Stimulated activated CD8-positive, alpha-beta memory T cell treated with anti-CD3 and anti-CD28 coated beads, Interleukin-15, amount 100 ng/mL, for 48 hours (primary cell): ENCODE measurements around the gene CCL18.
"Not testable (repeated sequence)": the region's sequence is repeated elsewhere in the genome, so short reads cannot be mapped to it uniquely, and the experiment has no call there.

Source experiments
- DNase-seq, 2 donors: peaks; one replicate each; pipeline ENCODE4 v3.0.0-alpha.2; 2020; ENCODE audit warnings: low read depth in 2 of 2

CCL18 gene, protein sequence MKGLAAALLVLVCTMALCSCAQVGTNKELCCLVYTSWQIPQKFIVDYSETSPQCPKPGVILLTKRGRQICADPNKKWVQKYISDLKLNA

DNA sequence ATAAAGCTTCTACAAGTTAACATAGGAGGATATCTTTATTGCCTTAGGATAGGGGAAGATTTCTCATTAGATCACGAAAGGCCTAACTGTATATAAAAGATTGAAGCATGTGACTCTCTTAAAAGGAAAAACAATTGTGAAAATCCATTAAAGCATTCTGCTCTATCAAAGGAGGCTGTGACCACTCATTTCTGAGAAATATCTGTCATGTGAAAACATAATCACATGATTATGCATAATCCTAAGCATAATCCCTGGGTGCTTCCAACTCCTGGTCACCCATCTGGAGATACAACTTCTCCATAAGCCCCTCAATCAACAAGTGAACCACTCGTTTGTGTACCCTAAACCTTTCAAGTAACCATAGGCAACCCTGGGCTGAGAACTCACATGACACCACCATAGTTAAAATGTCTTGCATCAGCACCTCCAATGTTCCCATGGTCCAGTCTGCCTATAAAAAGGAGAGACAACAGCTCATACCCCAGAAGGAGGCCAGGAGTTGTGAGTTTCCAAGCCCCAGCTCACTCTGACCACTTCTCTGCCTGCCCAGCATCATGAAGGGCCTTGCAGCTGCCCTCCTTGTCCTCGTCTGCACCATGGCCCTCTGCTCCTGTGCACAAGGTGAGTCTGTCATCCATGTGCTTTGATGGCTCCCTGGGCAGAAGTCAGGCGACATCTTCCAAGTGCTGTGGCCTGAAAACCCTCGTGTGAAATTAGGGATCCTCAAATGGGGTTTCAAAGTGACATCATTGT lies at the start of gene CCL18:
CCL18 (plus strand) TSS at position 487 of the 756 bp plus-strand sequence; CDS start at position 558, 71 bp downstream.
- DNase-seq, result no peak

DNA sequence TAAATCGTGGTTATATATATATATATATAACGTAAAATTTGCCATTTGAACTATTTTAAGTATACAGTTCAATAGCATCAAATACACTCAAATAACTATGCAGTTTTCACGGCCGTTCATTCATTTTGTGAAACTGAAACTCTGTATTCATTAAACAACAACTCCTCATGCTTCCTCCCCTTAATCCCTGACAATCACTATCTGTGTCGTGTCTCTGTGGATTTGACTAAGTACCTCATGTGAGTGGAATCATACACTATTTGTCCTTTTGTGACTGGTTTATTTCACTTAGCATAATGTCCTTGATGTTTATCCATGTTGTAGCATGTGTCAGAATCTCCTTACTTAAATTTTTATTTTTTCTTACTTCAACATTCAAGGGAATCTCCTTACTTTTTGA lies 49.1 kb upstream of the CCL18 start:
- no peak for DNase-seq

DNA sequence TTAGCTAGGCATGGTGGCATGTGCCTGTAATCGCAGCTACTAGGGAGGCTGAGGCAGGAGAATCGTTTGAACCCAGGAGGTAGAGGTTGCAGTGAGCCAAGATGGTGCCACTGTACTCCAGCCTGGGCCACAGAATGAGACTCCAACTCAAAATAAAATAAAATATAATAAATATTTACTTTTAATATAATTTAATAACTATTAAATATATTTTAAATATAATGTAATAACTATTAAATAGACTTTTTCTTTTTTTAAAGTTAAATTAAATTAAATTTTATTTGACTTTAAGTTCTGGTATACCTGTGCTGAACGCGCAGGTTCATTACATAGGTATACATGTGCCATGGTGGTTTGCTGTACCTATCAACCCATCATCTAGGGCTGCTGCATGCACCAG lies 48.2 kb upstream of the CCL18 start:
- not testable (repeated sequence) for DNase-seq

DNA sequence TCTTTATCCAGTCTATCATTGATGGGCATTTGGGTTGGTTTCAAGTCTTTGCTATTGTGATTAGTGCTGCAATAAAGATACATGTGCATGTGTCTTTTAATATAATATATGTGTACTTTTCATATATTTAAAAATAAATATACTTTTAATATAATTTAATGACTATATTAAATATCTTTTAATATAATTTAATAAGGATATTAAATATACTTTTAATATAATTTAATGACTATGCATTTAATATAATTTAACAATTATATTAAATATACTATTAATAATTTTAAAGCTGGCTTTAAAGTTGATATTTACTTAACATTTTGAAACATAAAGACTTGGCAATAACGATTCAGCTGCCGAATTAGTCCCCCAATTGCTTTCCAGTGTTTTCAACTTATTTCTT lies 47.5 kb upstream of the CCL18 start:
- no peak for DNase-seq

DNA sequence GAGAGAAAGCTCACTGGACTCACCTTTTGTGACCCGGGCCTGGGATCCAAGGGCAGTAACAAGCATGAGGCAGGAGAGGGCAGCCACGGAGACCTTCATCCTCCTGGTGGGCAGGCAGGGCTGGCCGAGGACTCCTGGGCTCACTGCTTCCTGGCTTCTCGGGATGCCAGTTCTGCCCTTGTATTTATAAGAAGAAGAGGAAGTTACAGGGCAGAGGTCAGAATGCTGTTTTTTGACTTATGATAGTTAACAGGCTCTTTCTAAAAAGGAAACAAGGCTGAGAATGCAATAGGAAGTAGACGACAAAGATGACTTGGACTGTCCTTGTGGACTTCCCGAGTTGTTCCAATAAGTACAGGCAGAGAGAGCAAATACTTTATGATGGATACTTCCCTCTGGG lies 46.3 kb upstream of the CCL18 start, which contains the start of gene CCL23:
CCL23 (minus strand) TSS at position 174 of the 400 bp plus-strand sequence; CDS start at position 99, 75 bp downstream.
- no peak for DNase-seq

DNA sequence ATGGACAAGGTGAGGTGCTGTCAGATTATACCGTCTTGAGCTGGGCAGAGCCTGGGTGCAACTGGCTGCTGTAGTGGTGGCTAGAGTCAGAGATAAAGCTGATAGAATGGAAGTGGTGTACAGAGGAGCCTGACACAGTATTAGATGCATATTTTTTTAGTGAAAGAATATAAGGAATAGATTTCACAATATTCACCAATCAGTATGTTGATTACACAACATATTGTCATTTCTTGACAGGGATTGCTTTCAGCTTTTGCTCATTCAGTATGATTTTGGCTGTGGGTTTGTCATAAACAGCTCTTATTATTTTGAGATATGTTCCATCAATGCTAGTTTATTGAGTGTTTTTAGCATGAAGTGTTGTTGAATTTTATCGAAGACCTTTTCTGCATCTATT lies 44.6 kb upstream of the CCL18 start:
- no peak for DNase-seq

DNA sequence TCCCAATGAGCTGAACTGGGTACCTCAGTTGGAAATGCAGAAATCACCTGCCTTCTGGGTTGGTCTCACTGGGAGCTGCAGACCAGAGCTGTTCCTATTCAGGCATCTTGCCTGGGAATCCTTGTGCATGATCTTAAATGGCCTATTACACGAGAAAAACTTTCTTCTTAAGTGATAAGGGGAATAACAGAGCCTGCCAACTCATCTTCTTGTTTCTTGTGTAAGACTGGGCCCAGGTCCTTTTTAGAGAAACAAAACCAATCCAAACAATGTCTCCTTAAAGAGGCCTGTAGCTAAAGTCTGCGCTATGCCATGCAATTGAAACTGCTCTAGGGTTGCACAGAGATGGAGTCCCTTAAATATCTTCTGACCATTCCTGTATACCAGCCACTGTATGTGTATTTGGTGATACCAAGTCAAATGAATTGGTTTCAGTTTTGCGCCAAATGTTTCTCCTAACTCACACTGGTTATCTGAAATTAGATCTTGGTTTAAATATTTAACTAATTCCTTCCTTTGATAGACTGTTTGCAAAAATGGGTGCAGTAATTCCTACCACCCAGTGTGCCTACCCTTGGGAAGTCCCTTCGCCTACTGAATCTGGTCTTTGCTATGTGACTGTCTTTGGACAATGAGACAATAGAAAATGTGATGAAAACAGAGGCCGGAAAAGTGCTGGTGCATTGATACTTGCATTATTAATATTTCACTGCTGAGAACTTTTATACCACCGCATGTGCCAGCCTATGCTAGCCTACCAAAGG lies 39.8 kb upstream of the CCL18 start:
- no peak for DNase-seq

DNA sequence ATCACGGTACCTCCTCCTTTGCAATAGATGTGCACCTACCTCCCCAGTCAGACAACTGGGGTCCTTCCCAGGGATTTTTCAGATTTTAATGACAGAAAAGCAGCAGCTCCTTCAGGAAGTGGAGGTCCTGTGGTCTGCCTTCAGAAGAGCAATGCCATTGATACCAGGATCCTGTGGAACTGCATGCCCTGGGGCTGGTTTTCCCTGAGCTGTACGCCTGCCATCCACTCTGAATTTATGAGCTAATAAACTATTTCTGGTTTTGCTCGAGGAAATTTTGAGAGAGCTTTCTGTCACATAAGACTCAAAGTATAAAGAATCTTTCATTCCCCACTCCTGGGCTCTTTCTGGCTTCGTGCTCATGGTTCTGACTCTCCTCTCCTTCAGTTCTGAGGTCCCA lies 36.3 kb upstream of the CCL18 start:
- DNase-seq, result no peak

DNA sequence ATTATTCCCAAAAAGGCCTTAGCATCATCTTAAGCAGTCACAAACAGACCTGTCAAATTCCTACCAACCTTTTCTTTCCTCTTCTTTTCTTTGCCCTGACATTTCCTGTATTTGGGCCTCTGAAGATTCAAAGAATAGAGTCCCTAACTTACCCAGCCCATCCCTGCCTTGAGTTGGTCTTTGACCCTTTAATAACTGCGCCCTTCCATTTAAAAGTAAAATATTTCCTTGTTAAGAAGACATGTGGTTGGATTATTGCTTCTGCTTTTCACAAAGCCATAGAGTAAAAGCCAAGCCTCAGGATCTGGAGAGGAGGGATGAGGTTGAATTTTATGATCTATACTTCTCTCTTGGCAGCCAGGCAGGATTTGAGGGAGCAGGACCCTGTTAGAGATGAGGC lies 33.1 kb upstream of the CCL18 start:
- DNase-seq, result no peak

DNA sequence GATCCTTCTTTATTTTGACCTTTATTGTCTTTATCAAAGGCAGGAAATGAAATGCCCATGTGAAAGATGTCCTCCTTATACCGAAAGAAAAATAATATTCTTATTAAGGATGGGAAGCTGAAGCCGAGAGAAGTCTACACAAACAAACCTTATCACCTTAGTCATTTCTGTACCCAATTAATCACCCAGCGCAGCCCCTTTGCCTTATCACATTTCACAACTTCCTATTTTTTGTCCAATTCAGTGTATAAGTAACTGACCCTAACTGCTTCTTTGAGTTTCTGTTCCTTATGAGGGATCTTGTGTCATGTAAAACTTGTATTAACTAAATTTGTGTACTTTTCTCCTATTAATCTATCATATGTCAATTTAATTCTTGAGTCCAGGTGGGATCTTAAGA lies 29.9 kb upstream of the CCL18 start:
- DNase-seq, result no peak

DNA sequence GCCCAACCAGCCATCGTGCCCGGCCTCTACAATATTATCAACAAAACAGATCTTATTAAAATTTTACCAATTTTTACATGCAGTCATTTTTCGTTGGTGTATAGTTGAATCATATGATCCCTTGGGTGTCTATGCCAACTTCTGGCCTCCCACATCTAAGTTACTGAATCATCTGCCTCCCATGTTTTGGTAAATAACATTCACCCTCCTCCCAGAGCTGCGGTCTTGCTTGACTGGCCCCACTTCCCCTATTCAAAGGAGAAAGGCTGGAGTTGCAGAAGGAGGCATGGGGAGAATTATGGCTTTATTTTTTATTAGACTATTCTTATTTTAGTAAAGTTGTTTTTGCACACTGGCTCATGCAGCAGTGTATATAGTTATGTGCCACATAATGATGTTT lies 27.8 kb upstream of the CCL18 start:
- DNase-seq, result no peak

DNA sequence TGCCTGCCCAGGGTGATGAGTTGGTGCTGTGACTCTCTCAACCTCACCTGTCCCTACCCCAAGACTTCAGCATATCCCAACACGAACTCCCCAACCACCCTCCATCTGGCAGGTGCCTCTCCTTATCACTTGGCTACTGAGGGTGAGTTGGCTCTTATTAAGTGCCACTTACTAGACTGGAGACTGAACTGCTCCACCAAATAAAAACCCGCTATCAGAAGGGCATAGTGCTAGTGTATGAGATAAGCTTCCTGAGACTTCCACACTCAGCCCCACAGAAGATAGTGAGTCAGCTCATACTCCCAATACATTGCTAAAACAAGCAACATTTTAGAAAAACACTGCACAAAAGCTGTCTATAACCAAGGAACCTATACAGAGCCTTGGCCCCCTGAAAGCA lies 16.0 kb upstream of the CCL18 start:
- no peak for DNase-seq

DNA sequence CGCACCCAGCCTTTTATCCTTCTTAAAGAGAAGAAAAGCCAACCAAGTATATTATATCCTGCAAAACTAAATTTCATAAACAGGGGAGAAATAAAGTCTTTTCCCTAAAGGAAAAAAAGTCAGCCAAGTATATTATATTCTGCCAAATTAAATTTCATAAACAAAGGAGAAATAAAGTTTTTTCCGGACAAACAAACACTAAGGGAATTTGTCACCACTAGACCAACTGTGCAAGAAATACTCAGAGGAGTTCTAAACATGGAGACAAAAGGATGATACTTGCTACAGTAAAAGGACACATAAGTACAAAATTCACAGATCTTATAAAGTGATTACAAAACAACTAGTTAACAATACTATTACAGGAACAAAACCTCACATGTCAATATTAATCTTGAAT lies 14.4 kb upstream of the CCL18 start:
- DNase-seq, result no peak

DNA sequence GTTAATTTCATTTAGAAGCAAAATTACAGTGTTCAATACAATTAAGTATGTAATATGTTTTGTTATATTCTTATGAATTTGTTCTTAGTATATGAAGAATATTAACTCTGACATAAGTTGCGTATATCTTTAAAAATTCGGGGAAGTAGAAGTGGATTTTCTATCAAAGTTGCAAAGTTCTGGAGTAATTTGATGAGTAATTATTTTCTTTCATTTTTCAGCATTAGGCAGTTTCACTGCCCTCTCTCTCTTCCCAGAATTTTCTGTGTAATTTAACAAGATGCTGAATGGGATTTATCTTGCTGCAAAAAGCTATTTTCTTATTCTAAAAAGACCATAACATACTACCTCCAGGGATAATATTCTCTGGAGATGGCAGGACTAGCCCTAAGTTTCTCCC lies 8.9 kb upstream of the CCL18 start:
- DNase-seq, result no peak

DNA sequence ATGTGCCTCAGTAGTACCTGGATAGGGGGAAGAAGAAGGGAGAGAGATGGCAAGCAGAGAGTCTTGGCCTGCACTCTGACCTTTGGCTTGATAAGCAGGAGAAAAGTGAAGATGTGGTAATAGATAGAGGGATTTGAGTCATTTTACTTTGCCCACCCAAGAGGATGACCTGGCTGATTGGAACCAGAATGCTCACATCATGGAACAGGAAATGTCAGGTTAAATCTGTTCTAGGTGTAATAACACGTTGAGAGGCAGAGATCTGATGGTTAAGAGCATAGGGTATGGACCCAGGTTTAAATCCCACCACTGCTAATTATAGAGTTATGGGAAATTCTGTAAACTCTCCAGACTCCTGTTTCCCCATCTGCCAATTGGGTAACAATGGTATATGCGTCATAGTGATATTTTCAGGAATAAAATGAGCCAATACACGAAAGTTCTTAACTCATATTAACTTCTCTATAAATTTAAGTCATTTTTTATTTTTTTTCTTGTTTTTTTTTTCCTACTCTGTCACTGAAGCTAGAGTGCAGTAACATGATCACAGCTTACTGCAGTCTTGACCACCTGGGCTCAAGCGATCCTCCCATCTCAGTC lies 8.1 kb upstream of the CCL18 start:
- DNase-seq, result no peak

DNA sequence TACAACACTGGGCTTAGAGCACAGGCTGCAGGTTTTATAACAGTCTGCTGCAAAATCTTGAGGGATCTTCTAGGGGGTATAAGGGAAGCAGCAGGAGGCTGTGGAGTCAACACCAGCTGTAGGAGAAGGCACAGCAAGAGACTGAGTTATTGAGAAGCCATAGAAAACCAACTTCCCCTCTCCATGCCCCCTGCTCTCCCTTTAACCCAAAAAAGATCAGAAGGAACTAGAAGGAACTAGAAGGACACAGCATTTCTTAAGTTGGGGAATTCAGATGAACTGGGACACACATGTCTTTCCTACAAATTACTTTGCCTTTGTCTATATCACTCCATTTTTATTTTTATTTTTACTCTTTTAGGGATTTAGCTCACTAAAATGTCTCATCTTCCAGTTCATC lies 6.2 kb upstream of the CCL18 start:
- DNase-seq, result no peak

DNA sequence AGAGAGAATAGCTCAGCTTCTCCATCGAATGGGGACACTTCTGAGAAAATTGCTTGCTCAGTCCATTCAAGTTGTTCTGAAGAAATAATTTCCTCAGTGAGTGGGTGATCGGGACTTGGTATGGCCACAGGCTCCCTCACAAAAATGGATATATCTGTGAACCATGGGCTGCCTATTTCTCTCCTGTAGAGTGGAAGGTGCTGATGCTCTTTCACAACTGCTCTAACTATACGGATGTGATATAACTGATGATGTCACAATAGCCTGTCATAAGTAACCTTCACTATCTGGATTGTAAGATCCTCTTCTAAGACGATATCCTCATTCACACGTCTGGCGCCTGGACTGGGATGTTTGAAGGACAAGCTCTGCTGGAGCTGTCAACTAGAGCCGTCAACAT lies 4.7 kb upstream of the CCL18 start:
- DNase-seq, result no peak

DNA sequence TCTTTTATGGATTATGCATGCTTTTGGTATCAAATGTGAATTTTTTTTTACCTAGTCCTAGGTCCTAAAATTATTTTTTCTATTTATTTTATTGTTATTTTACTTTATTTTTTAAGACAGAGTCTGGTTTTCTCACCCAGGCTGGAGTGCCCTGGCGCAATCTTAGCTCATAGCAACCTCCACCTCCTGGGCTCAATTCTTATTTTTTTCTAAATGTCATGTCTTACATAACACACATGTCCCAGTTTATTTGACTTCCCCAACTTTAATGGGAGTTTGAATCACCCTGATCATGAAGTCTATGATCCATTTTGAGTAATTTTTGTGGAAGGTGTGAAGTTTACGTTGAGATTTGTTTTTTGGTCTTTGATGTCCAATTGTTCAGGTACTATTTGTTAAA lies 3.3 kb upstream of the CCL18 start:
- no peak for DNase-seq

DNA sequence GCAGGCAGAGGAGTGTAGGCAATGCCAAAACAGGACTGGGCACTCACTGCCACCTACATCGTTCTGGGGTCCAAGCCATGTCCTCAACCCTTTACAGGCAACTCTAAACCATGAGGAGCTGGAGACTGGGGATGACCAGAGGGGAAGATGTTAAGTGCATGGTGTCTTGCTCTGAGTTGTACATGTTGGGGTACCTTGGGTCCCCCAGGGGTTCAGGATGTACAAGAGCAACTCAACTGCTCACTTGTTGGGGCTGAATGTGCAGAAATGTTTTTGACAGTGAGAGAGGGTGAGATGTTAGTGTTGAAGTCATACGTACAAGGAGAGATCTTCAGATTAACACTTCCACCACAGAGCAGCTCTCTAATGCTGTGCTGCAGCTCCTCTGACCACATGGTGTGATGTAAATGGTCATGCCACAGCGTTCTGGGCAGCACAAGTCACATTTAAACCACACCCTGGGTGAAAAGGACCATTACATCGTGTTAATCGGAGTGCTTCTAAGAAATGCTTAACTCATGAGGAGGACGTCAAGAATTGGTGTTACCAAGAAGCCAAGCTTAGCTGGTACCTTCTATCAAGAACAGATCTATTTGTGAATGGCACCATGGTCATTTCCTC lies 2.4 kb downstream of the CCL18 start:
- peak in 1 of 2 donors; percentile 31 for DNase-seq

DNA sequence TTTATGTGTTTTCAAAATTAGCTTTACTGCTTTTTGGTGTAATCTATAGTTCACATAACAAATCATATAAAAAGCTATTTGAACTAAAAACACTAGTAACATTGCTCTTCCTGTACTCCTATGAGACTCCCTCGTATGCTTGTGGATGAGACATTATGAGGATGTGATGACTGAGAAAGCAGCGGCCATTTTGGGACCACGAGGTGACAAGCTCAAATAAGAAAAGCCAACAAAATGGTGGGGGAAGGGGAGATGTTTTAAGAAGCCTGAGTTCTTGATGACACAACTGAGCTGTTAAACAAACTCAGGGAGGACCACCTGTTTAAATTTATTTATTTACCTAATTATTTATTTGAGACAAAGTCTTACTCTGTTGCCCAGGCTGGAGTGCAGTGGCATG lies 4.5 kb downstream of the CCL18 start:
- DNase-seq, result no peak

DNA sequence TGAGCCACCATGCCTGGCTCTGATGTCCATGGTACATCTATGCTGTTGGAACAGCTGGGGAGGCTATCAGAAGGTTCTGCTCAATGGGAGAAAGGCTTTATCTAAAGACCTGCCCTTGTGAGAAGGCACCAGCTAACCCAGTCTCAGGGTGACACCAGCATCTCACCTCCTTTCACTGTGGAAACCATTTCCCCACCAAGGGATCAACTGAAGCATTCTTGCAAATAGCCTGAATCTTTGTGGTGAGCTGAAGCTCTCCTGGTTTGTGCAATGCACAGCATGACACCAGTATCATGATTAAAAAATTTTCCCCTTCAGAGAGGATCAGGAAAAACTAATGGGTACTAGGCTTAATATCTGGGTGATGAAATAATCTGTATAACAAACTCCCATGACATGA lies 5.1 kb downstream of the CCL18 start:
- no peak for DNase-seq

DNA sequence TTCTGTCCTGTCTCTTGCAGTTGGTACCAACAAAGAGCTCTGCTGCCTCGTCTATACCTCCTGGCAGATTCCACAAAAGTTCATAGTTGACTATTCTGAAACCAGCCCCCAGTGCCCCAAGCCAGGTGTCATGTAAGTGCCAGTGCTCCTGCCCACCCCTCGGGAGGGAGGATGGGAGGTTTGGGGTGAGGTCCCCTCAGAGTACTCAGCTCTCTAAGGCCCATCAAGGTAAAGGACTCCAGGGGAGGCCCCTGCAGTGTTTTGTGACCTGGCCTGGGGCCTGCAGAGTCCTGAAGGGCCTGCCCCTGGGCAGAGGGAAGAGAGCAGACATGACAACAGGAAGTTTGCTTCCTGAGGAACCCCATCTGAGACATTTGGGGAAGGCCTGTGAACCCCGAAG lies 6.4 kb downstream of the CCL18 start:
- no peak for DNase-seq
